Renal pelvis (tissue), 4 donors: ENCODE data around the gene DNAJB9. TPM values are rescaled to one million over a fixed set of nuclear protein-coding genes. Genes with fewer than 3 reads are reported as not detected.

Experiments used
- DNase-seq: peaks from one replicate; pipeline ENCODE4 v3.0.0-alpha.2; 2013
- polyA plus RNA-seq, 3 donors: library from polyadenylated mRNA; unstranded; fragments of 120-200 nt; gene quantifications; one replicate each; pipeline ENCODE4 v1.2.1, GENCODE V29; 2013; ENCODE audit not compliant: insufficient read length in 3 of 3

DNAJB9 gene
- polyA plus RNA-seq, 3 donors: 36.8 to 42.7 (median 42.3) TPM

- no peak for DNase-seq
Measured at GRCh38 chr7:108598914-108599580, 29.4 kb downstream of the DNAJB9 start.

DNA sequence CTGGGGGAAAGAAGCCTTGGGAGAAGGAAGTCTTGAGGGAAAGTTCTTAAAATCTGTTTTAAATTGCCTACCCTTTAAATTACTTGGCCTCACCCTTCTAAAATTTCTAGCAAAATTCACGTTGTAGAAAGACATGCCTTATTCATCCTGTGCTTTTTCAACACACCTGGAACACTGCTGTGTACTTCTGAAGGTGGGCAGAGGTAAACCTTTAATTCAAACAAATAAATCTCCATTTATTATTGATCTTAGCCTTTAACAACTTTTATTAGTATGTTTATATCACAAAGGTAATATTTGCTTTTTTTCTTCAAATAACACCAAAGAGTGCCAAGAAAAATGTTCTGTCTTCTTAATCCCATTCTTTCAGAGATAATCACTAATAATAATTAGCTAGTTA, 30.7 kb downstream of the DNAJB9 start:
- no peak for DNase-seq

DNA sequence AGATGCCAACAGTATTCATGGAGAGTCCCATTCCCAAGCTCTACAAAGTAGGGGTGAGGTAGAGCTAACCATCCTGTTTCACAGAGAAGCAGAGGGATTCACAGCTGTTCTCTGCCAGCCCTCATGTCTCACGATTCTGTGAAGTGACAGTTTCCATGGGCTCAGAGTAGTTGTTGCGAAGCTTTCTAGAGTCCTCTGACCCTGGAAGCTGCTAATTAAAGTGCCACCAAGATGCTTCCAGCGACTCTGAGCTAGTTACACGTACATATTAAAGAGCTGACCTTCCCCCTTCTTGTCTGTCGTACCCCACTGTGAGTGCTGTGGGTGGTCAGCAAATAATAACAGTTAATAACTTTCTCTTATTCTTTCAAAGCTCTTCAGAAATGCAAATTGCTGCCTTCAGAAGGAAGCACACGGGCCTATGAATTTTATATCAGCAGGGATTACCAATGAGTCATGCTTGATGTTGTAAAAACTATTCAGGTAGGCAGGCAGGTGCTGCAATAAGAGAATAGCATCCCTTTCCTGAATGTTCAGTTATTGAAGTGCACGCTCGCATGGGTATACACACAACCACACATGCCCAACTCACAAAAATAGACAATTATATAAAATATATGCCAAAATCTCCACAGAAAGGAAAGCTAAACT, 34.1 kb downstream of the DNAJB9 start:
- DNase-seq: no peak

GRCh38 chr7:108604307-108605077, 34.8 kb downstream of the DNAJB9 start:
- no peak for DNase-seq

DNA sequence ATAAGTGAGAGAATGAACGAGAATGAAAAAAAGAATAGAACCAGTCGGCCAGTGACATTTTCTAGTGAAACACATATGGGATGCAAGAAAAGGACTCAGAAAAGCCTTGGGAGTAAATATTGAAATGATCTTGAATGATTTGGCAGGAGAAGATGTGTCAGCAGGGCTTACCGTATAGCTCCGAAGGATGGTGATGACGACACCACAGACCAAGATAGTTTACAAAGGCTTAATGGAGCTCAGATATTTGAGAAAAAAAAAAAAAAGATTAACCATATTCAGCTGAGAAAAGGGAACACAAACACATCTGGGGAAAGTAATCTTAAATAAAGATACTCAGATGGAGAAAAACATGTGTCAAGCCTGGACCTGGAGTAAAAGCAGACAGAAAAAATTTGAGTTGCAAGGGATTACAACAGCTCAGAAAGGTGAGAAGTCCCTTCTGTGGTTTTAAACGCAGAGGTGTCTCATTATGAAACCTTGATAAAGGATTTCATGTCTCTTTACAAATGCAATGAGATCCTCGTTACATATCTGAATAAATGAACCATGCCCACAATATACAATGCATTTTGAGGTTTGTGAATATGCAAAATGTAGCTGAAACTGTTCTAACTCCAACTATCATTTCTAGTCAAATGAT, 36.0 kb downstream of the DNAJB9 start:
- no peak for DNase-seq

- no peak for DNase-seq
Measured at GRCh38 chr7:108609643-108610042, 40.0 kb downstream of the DNAJB9 start.

- no peak for DNase-seq
Measured at GRCh38 chr7:108611268-108611667, 41.6 kb downstream of the DNAJB9 start.

GRCh38 chr7:108613147-108613948, 43.7 kb downstream of the DNAJB9 start:
- DNase-seq: no peak

GRCh38 chr7:108613949-108614381, 44.3 kb downstream of the DNAJB9 start:
- no peak for DNase-seq

DNA sequence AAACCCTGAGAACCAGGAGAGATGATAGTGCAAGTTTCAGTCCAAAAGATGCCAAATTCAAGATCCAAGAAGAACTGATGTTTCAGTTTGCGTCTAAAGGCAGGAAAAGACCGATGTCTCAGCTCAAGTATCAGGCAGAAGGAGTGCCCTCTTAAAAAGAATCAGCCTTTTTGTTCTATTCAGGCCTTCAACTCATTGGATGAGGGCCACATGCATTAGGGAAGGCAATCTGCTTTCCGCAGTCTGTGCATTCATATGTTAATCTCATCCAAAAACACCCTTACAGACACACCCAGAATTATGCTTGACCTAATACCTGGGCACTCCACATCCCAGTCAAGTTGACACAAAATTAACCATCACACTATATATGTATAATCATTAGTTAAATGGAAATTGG, 45.2 kb downstream of the DNAJB9 start:
- DNase-seq: no peak

GRCh38 chr7:108618056-108618455, 48.4 kb downstream of the DNAJB9 start:
- no peak for DNase-seq

- DNase-seq: no peak
Measured at GRCh38 chr7:108623220-108623619, 53.5 kb downstream of the DNAJB9 start.

Other genes with a start within 250 kb of the DNAJB9 start
- gene NRCAM, start 113.4 kb upstream of the DNAJB9 start, polyA plus RNA-seq: 10 to 100 TPM; 18.2 to 24.8 (median 20.4) TPM
- gene PNPLA8, start 43.7 kb upstream of the DNAJB9 start, polyA plus RNA-seq: 10 to 100 TPM; 34.7 to 43.4 (median 35.2) TPM
- gene THAP5, start 168 bp upstream of the DNAJB9 start, polyA plus RNA-seq: 10 to 100 TPM; 28.6 to 37.7 (median 33.9) TPM